Measurements from ENCODE around the gene ECSIT. TPM values are rescaled to one million over a fixed set of nuclear protein-coding genes. Genes with fewer than 3 reads are reported as not detected.

The ECSIT gene
- total RNA-seq, 1 donor from 2014 or later: 27.5 TPM

DNA sequence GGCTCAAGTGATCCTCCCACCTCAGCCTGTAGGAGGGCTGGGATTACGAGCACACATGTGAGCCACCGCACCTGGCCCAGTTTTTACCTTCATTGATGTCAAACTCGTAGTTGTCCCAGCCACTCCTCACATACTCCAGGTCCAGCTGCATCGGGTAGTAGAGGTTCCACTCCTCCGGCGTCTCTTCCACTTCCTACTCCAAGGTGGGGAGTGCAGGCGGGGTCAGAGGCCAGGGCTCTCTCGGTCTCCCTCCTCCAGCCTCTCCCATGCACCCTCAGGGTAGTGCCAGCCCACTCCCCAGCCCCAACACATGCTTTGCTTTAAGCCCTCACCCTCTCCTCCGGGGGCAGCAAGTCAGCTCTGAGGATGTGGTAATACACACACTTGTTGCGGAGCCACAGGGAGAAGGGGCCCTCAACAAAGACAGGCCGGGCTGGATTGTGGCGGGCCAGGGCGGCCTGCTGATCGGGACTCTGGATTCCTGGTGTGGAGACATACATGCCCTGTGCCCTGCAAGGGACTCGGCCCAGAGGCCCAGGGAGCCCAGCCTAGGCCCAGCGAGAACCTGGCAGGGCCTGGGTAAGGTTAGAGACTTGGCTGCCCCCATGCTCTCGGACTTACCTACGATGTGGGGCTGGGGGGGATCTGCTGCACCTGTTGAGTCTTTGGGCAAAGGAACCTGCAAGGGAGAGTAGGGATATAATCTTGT, 21.4 kb downstream of the ECSIT start:
- Histone ChIP-seq H3K4me1 (peaks cover 2 to 6% of the 10 kb centered on the region in 2 donors), H3K27me3 (no peaks in the 10 kb centered on the region), H3K4me3 (no peak overlapping the region), H3K27ac (no peak overlapping the region), H3K9me3 (no peaks in the 10 kb centered on the region), H3K36me3 (peaks cover 2 to 10% of the 10 kb centered on the region in 2 donors)
- DNase-seq (ENCODE audit: low spot score in 2 of 2): no peak
- TF ChIP-seq, protein P1, sequence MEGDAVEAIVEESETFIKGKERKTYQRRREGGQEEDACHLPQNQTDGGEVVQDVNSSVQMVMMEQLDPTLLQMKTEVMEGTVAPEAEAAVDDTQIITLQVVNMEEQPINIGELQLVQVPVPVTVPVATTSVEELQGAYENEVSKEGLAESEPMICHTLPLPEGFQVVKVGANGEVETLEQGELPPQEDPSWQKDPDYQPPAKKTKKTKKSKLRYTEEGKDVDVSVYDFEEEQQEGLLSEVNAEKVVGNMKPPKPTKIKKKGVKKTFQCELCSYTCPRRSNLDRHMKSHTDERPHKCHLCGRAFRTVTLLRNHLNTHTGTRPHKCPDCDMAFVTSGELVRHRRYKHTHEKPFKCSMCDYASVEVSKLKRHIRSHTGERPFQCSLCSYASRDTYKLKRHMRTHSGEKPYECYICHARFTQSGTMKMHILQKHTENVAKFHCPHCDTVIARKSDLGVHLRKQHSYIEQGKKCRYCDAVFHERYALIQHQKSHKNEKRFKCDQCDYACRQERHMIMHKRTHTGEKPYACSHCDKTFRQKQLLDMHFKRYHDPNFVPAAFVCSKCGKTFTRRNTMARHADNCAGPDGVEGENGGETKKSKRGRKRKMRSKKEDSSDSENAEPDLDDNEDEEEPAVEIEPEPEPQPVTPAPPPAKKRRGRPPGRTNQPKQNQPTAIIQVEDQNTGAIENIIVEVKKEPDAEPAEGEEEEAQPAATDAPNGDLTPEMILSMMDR (IDR thresholded peaks at IDR 0.05): no peak
- intact Hi-C loops (cut with DNase I): loop anchor here (5.0 kb wide), 1 partner anchor 125 kb away; the partner anchor contains the start of gene EPOR

DNA sequence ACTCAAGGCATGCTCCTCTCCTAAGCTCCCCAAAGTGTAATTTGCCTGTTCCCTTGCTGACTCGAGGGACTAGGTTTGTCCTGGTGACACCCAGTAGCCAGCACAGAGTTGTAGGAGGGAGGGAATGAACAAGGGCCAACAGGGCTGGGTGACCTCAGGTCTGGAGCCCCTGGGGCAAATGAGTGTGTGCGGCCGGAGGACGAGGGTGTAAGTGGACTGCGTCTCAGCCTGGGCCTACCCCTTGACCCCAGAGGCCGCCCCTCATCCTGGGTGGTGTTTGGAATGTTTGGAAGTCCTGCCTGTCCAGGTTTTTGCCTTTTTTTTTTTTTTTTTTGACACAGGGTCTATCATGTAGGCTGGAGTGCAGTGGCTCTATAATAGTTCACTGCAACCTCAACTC, 22.0 kb downstream of the ECSIT start:
- Histone ChIP-seq H3K36me3 (peaks cover 0 to 5% of the 10 kb centered on the region in 2 donors), H3K27ac (no peak overlapping the region), H3K4me3 (no peak overlapping the region), H3K4me1 (peaks cover 2 to 6% of the 10 kb centered on the region in 2 donors), H3K27me3 (no peaks in the 10 kb centered on the region), H3K9me3 (no peaks in the 10 kb centered on the region)
- DNase-seq (ENCODE audit: low spot score in 2 of 2): no peak
- intact Hi-C loops (cut with DNase I): loop anchor here (5.0 kb wide), 1 partner anchor 125 kb away; the partner anchor contains the start of gene EPOR
- TF ChIP-seq, protein P1 (IDR thresholded peaks at IDR 0.05): no peak

GRCh38 chr19:11506101-11506555, 22.8 kb downstream of the ECSIT start:
- peaks cover 0 to 2% of the 10 kb centered on the region in 2 donors for H3K36me3 ChIP-seq
- DNase-seq (ENCODE audit: low spot score in 2 of 2): no peak
- no peaks in the 10 kb centered on the region for H3K9me3 ChIP-seq
- no peaks in the 10 kb centered on the region for H3K27me3 ChIP-seq
- intact Hi-C loops (cut with DNase I): loop anchor here (5.0 kb wide), 1 partner anchor 124 kb away; the partner anchor contains the start of gene EPOR
- H3K27ac ChIP-seq: peak overlapping the region; percentile 95 to 97
- TF ChIP-seq, protein P1 (IDR thresholded peaks at IDR 0.05): no peak
- H3K4me1 ChIP-seq: peaks cover 2 to 6% of the 10 kb centered on the region in 2 donors
- H3K4me3 ChIP-seq: peak overlapping the region; percentile 84 to 94

DNA sequence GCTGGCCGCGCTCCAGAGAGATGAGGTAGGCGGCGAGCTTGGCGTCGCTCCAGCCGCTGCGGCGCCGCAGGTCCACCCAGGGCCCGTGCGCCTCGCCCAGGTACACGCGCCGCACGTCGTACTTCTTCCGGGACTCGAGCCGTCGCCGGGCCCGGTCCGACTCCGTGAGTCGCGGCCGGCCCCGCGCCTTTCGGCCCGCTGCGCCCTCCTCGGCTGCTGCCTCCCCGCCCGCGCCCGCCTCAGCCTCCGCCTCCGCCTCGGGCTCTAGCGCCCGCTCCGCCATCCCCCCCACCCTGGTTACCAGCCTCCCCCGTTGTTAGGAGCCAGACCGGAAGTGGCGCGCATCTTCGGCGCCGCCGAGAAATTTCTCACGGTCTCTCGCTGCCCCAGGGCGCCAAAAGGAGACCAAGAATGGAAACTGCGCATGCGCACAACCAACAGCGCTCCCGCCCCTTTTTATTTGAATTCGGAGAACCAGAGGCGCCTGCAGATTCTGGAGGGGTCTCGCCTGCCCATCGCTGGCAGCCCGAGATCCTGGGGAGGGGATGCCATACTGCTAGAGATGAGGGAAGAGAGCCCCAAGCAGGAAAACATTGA, 23.3 kb downstream of the ECSIT start, which contains the start of gene ZNF653:
ZNF653 (minus strand) TSS at position 336 of the 597 bp plus-strand sequence; CDS start at position 283, 53 bp downstream.
- TF ChIP-seq, protein P1 (IDR thresholded peaks at IDR 0.05): no peak
- peak within 1 kb of the TSS; percentile 84 to 94 for H3K4me3 ChIP-seq
- intact Hi-C loops (cut with DNase I): loop anchor here (1.0 to 5.0 kb wide), 4 partner anchors 24 to 123 kb away; partner anchors contain the start of genes ECSIT, EPOR, ODAD3 and PRKCSH

GRCh38 chr19:11505032-11505503, 23.9 kb downstream of the ECSIT start:
- no peaks in the 10 kb centered on the region for H3K36me3 ChIP-seq
- no peaks in the 10 kb centered on the region for H3K9me3 ChIP-seq
- intact Hi-C loops (cut with DNase I): loop anchor here (1.0 to 5.0 kb wide), 4 partner anchors 24 to 123 kb away; partner anchors contain the start of genes ECSIT, EPOR, ODAD3 and PRKCSH
- DNase-seq (ENCODE audit: low spot score in 2 of 2): peak; percentile 93 to 98
- peak overlapping the region; percentile 84 to 94 for H3K4me3 ChIP-seq
- TF ChIP-seq, protein P1 (IDR thresholded peaks at IDR 0.05): no peak
- no peaks in the 10 kb centered on the region for H3K27me3 ChIP-seq
- H3K4me1 ChIP-seq: peaks cover 2 to 6% of the 10 kb centered on the region in 2 donors
- H3K27ac ChIP-seq: peak overlapping the region; percentile 95 to 97

More for the DNA sequence above, 23.3 kb downstream of the ECSIT start, which contains the start of gene ZNF653:
- H3K27me3 ChIP-seq: no peaks in the 10 kb centered on the region
- no peaks in the 10 kb centered on the region for H3K9me3 ChIP-seq
- H3K27ac ChIP-seq: peak within 1 kb of the TSS; percentile 95 to 97
- H3K36me3 ChIP-seq: no peaks in the 10 kb centered on the region
- H3K4me1 ChIP-seq: peaks cover 2 to 6% of the 10 kb centered on the region in 2 donors
- peak; percentile 61 to 96 for DNase-seq (ENCODE audit: low spot score in 2 of 2)
